HFFc6 (cell line): ENCODE data around the gene SPATA32. TPM values are rescaled to one million over a fixed set of nuclear protein-coding genes. Genes with fewer than 3 reads are reported as not detected.

Source experiments
- DNase-seq: peaks from one replicate; pipeline ENCODE4 v3.0.0-alpha.2; 2018
- H3K27ac Mint-ChIP-seq: 2 replicates; pipeline ENCODE4 v1.8.0; 2020; ENCODE audit warnings: mild to moderate bottlenecking, mixed read lengths
- H3K27me3 Mint-ChIP-seq: 2 replicates; pipeline ENCODE4 v1.8.0; 2021; ENCODE audit warnings: mild to moderate bottlenecking, moderate library complexity, mixed read lengths; ENCODE audit not compliant: insufficient read depth
- H3K36me3 Mint-ChIP-seq: 2 replicates; pipeline ENCODE4 v1.8.0; 2021; ENCODE audit warnings: low read depth, mixed read lengths
- H3K4me1 Mint-ChIP-seq: 2 replicates; pipeline ENCODE4 v1.8.0; 2020; ENCODE audit warnings: low read depth, mixed read lengths
- H3K4me3 Mint-ChIP-seq: 2 replicates; pipeline ENCODE4 v1.8.0; 2020; ENCODE audit warnings: mild to moderate bottlenecking, moderate library complexity, mixed read lengths
- H3K9me3 Mint-ChIP-seq: 2 replicates; pipeline ENCODE4 v1.8.0; 2020; ENCODE audit warnings: mild to moderate bottlenecking, mixed read lengths
- CTCF ChIP-seq: fragments of 200-600 bp; sonication (generic); IDR thresholded peaks from 2 replicates; pipeline ENCODE4 v1.5.0; 2021; ENCODE audit warnings: antibody characterized with exemption, mild to moderate bottlenecking
- long read RNA-seq: library from polyadenylated mRNA; unstranded; transcript quantifications from one replicate; pipeline ENCODE4 v2.0.0, GENCODE V29; 2019
- total RNA-seq, 6 experiments: library from RNA; stranded (reverse); fragmentation: NEBNext Ultra II Directional; extraction: Animal tissue kit (Norgen Biotek cat#: 25700); gene quantifications; 2 replicates in 1 of 6; 3 replicates in 5 of 6; pipeline ENCODE4 v1.2.3, GENCODE V29; 2021

SPATA32 gene
- total RNA-seq: under 1 TPM in 1 of 6 experiments, not detected in 5; 0.11 TPM
- long read RNA-seq: 0 reads

GRCh38 chr17:45261577-45262515, at the start of gene SPATA32:
TSS of gene SPATA32 (minus strand) at chr17:45262094. CDS start at chr17:45262016, 78 bp downstream.
- DNase-seq: no peak
- no peak within 1 kb of the TSS for H3K4me3 Mint-ChIP-seq
- peaks cover 21% of the 10 kb centered on the region for H3K4me1 Mint-ChIP-seq
- no peaks in the 10 kb centered on the region for H3K9me3 Mint-ChIP-seq
- no peak for TF ChIP-seq CTCF
- peaks cover 11% of the 10 kb centered on the region for H3K27me3 Mint-ChIP-seq
- peaks cover 8% of the 10 kb centered on the region; the same call in 1 of the 2 replicates for H3K36me3 Mint-ChIP-seq
- no peak within 1 kb of the TSS for H3K27ac Mint-ChIP-seq

- no peaks in the 10 kb centered on the region for H3K9me3 Mint-ChIP-seq
- TF ChIP-seq CTCF: peak; percentile 35; the same call in 1 of the 2 replicates
- H3K27ac Mint-ChIP-seq: peak overlapping the region; percentile 91
- peaks cover 87% of the 10 kb centered on the region for H3K4me1 Mint-ChIP-seq
- DNase-seq: no peak
- no peak overlapping the region for H3K4me3 Mint-ChIP-seq
- H3K27me3 Mint-ChIP-seq: no peaks in the 10 kb centered on the region; the same call in 1 of the 2 replicates
- peaks cover 28% of the 10 kb centered on the region for H3K36me3 Mint-ChIP-seq
Measured at GRCh38 chr17:45311401-45311759, 49.5 kb upstream of the SPATA32 start.

- H3K9me3 Mint-ChIP-seq: no peaks in the 10 kb centered on the region
- no peak overlapping the region; the same call in 1 of the 2 replicates for H3K4me3 Mint-ChIP-seq
- no peaks in the 10 kb centered on the region; the same call in 1 of the 2 replicates for H3K27me3 Mint-ChIP-seq
- peaks cover 89% of the 10 kb centered on the region for H3K4me1 Mint-ChIP-seq
- H3K36me3 Mint-ChIP-seq: peaks cover 22% of the 10 kb centered on the region
- TF ChIP-seq CTCF: no peak
- H3K27ac Mint-ChIP-seq: peak overlapping the region; percentile 91; the same call in 1 of the 2 replicates
- DNase-seq: no peak
Measured at GRCh38 chr17:45310380-45311324, 48.8 kb upstream of the SPATA32 start.

- H3K27me3 Mint-ChIP-seq: no peaks in the 10 kb centered on the region; the same call in 1 of the 2 replicates
- H3K4me3 Mint-ChIP-seq: no peak overlapping the region
- no peak for TF ChIP-seq CTCF
- DNase-seq: no peak
- no peak overlapping the region; the same call in 1 of the 2 replicates for H3K27ac Mint-ChIP-seq
- H3K4me1 Mint-ChIP-seq: peaks cover 86% of the 10 kb centered on the region
- peaks cover 23% of the 10 kb centered on the region for H3K36me3 Mint-ChIP-seq
- no peaks in the 10 kb centered on the region for H3K9me3 Mint-ChIP-seq
Measured at GRCh38 chr17:45309400-45309799, 47.5 kb upstream of the SPATA32 start.

- H3K4me1 Mint-ChIP-seq: peaks cover 83% of the 10 kb centered on the region
- no peaks in the 10 kb centered on the region for H3K9me3 Mint-ChIP-seq
- peaks cover 26% of the 10 kb centered on the region for H3K36me3 Mint-ChIP-seq
- no peak for TF ChIP-seq CTCF
- no peak overlapping the region for H3K4me3 Mint-ChIP-seq
- H3K27ac Mint-ChIP-seq: peak overlapping the region; percentile 98; the same call in 1 of the 2 replicates
- no peaks in the 10 kb centered on the region for H3K27me3 Mint-ChIP-seq
- no peak for DNase-seq
Measured at GRCh38 chr17:45308840-45309239, 46.9 kb upstream of the SPATA32 start.
